Fibroblast of mammary gland (primary cell): ENCODE measurements around the gene ELOB.
"Not testable (repeated sequence)": the region's sequence is repeated elsewhere in the genome, so short reads cannot be mapped to it uniquely, and the experiment has no call there.

Source experiments
- DNase-seq: peaks from one replicate; pipeline ENCODE4 v3.0.0-alpha.2; 2010; ENCODE audit warnings: low read depth
- H3K4me3 ChIP-seq: 2 replicates; pipeline ENCODE4 v1.5.1; 2011; ENCODE audit warnings: low read depth, mild to moderate bottlenecking, low read length, moderate library complexity; ENCODE audit not compliant: control insufficient read depth
- CTCF ChIP-seq: conservative IDR thresholded peaks from 2 replicates; pipeline ENCODE4 v1.5.1; 2011; ENCODE audit warnings: low read depth, low read length, inconsistent platforms; ENCODE audit not compliant: control insufficient read depth, insufficient read depth

Gene ELOB

GRCh38 chr16:2724088-2724676, 52.9 kb downstream of the ELOB start:
- TF ChIP-seq CTCF: no peak
- no peak for DNase-seq
- no peak overlapping the region for H3K4me3 ChIP-seq

GRCh38 chr16:2721634-2722173, 55.4 kb downstream of the ELOB start:
- H3K4me3 ChIP-seq: peak overlapping the region; percentile 33
- DNase-seq: not testable (repeated sequence)
